CD4-positive, alpha-beta T cell treated with Interleukin-4 for 1 hour (primary cell): ENCODE data around the gene PDE3B.
"Not testable (repeated sequence)": the region's sequence is repeated elsewhere in the genome, so short reads cannot be mapped to it uniquely, and the experiment has no call there.

Source experiments
- DNase-seq, 2 donors: peaks; one replicate each; pipeline ENCODE4 v3.0.0-alpha.2; 2020 to 2022

The PDE3B gene

DNA sequence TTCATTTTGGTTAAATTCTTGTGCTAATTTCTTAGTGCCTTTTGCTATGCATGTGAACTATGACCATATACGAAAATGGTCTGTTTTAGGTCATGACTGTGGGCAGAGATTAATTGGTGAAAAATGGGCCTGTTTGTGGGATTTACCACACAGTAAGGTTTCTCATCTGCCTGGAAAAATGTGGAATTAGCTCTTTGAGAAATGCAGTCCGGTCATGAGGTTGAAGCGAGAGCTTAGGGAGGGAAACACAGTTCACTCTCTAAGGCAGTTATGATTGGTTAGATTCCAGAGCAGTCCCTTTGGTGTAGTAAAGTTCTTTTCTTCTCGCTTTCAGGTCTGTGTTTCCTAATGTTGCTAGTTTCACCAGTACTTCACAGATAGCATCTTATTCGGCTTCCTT, 1.2 kb upstream of the PDE3B start:
- no peak for DNase-seq

GRCh38 chr11:14642873-14643696, 519 bp upstream of the PDE3B start:
- DNase-seq: peak in 1 of 2 donors; percentile 18

DNA sequence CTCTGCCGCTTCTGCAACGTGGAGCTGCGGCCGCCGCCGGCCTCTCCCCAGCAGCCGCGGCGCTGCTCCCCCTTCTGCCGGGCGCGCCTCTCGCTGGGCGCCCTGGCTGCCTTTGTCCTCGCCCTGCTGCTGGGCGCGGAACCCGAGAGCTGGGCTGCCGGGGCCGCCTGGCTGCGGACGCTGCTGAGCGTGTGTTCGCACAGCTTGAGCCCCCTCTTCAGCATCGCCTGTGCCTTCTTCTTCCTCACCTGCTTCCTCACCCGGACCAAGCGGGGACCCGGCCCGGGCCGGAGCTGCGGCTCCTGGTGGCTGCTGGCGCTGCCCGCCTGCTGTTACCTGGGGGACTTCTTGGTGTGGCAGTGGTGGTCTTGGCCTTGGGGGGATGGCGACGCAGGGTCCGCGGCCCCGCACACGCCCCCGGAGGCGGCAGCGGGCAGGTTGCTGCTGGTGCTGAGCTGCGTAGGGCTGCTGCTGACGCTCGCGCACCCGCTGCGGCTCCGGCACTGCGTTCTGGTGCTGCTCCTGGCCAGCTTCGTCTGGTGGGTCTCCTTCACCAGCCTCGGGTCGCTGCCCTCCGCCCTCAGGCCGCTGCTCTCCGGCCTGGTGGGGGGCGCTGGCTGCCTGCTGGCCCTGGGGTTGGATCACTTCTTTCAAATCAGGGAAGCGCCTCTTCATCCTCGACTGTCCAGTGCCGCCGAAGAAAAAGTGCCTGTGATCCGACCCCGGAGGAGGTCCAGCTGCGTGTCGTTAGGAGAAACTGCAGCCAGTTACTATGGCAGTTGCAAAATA, 816 bp downstream of the PDE3B start:
- DNase-seq: peak; percentile 47 to 49

DNA sequence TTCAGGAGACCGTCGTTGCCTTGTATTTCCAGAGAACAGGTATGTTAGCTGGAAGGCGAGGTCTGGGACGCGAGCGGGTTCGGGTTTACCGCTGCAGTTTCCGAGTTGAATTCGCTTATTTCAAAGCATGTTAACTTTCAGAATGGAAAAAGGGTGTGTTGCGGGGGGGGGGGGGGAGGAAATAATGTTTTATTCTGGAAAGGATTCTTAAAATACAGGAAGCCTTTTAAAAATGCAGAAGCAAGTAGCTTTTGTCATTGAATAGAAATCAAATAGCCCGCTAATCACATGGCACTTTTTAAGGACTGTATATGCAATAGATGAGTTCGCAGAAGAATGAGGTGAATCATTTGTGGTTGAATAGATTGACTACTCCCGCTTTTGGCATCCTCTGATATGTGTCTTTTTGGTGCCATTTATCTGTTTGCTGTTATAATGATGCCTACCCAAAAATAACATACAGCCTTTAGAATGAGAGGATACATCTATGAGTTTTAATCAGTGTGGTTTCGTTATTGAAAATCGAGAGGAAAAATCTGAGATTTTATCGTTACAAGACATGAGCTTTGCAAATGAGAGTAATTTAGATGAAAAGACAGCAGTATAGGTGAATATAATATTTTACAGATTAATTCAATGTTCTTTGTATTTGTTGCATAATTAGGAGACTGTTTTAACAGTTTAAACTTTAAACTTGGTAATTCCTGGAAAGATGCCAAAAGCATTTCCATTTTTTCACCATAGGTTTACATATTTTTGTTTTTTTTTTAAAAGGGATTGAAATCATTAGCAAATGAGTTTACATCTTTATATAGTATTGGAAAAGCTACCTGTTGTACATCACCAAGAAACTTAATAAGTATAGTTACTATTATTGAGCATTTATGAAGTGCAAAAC, 1.7 kb downstream of the PDE3B start:
- DNase-seq: peak; percentile 65 to 69

- DNase-seq: peak in 1 of 2 donors; percentile 50
Measured at GRCh38 chr11:14645985-14646900, 2.6 kb downstream of the PDE3B start.

DNA sequence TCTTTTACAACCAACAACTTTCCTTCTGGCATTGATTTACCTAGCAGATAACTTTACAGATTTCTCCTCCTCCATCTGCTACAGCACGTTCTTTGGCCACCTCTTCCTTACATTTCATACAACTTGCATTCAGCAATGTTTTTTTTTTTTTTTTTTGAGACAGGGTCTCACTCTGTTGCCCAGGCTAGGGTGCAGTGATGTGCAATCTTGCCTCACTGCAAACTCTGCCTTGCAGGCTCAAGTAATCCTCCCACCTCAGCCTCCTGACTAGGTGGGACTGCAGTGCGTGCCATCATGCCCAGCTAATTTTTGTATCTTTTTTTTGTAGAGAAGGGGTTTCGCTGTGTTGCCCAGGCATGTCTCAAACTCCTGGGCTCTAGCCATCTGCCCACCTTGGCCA, 6.5 kb downstream of the PDE3B start:
- no peak for DNase-seq

- DNase-seq: no peak
Measured at GRCh38 chr11:14653090-14653489, 9.5 kb downstream of the PDE3B start.

DNA sequence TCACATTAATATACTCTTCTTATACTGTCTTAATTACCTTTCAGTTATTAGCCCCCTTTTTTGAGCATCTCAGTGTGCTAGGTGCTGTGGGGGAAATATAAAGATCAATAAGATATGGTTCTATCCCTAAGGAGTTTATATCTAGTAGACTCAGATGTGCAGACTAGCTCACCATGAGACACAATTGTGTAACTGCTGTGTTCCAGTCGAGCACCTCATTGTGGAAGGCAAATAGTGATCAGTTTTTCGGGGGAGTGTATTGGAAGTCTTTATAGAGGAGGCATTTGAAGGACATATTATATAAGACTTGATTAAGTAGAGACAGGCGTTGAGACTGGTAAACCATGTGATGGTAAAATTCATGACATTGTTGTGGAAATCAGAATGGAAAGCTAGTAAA, 11.8 kb downstream of the PDE3B start:
- DNase-seq: no peak

- no peak for DNase-seq
Measured at GRCh38 chr11:14656536-14657457, 13.2 kb downstream of the PDE3B start.

- DNase-seq: no peak
Measured at GRCh38 chr11:14657841-14658240, 14.2 kb downstream of the PDE3B start.

- not testable (repeated sequence) for DNase-seq
Measured at GRCh38 chr11:14664926-14665325, 21.3 kb downstream of the PDE3B start.

DNA sequence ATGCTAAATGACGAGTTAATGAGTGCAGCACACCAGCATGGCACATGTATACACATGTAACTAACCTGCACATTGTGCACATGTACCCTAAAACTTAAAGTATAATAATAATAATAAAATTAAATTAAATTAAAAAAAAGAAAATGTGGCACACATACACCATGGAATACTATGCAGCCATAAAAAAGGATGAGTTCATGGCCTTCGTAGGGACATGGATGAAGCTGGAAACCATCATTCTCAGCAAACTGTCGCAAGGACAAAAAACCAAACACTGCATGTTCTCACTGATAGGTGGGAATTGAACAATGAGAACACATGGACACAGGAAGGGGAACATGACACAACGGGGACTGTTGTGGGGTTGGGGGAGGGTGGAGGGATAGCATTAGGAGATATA, 23.7 kb downstream of the PDE3B start:
- DNase-seq: not testable (repeated sequence)

DNA sequence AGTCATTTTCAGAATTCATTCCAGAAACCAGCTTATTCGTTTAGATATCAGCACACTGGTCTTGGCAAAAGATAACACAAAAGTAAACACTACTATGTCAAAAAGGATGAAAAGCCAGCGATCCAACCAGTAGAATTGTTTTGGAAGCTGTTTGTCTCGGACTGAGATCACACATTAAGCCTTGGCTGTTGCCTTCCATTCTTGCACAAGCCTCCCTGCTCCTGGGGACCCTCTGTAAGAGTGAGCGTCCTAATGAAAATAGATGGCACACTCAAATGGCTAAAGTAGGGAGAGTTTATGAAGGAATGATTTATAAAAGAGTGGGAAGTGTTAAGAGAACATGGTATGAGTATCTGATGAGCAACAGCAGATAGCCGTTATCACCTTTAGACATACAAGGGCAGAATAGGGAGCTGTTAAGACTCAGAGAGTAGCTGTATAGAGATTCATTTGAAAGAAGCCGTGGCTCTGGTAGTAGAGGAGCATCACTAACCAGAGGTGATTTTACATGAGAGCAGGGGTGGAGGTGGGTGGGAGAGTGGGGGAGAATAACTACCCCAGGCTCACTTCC, 25.2 kb downstream of the PDE3B start:
- no peak for DNase-seq

DNA sequence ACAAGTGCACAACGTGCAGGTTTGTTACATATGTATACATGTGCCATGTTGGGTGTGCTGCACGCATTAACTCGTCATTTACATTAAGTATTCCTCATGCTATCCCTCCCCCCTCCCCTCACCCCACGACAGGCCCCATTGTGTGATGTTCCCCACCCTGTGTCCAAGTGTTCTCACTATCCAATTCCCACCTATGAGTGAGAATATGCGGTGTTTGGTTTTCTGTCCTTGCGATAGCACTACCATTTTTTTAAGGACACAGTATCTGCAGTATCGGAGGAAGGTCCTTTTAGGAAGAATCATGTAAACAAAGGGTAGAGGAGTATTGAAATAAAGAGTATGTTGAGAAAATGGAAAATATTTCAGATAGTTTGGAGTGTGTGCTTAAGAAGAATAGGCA, 25.9 kb downstream of the PDE3B start:
- no peak for DNase-seq

DNA sequence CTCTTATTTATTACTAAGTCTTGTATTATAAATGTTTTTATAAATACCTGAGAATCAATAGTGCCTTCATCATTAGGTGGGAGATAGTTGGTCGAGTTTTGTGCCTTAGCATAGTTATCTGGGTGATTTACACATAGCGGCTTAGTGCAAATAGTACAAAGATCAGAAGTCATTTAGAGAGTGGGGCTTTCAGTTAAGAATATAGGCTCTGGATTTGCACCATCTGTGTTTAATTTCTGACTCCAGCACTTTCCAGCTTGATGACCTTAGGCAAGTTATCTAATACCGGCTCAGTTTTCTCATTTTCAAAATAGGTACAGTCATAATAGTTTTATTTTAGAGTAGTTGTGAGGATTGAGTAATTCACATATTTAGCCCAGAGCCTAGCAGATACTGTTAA, 26.4 kb downstream of the PDE3B start:
- no peak for DNase-seq

DNA sequence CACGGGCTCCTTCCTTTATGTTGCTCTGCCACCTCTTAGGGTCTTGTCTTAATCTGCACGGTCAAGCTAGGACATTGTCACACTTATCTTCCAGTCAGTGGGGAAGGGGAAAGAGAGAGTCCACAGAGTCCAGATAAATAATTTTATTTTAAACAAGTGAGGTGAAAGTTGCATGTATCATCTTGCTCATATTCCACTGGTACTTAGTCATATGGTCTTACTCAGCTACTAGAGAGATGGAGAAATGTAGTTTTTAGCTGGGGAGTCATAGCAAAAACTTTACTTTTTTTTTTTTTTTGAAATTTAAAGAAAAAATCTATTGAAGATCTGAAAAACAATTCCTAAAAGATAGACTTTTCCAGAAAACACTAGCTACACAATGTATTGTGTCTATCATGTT, 29.0 kb downstream of the PDE3B start:
- DNase-seq: no peak

- no peak for DNase-seq
Measured at GRCh38 chr11:14673421-14673820, 29.8 kb downstream of the PDE3B start.

GRCh38 chr11:14673824-14674405, 30.3 kb downstream of the PDE3B start:
- DNase-seq: no peak

GRCh38 chr11:14676068-14676467, 32.5 kb downstream of the PDE3B start:
- DNase-seq: no peak

- no peak for DNase-seq
Measured at GRCh38 chr11:14677146-14677545, 33.5 kb downstream of the PDE3B start.
